ENCODE measurements around the gene PRMT5. TPM values are rescaled to one million over a fixed set of nuclear protein-coding genes. Genes with fewer than 3 reads are reported as not detected.

Gene PRMT5
- total and polyA plus RNA-seq, 2 donors (not counting 3 experiments of a cell fraction or from before 2014, with no cell fraction given) = 73.1 to 197 TPM

DNA sequence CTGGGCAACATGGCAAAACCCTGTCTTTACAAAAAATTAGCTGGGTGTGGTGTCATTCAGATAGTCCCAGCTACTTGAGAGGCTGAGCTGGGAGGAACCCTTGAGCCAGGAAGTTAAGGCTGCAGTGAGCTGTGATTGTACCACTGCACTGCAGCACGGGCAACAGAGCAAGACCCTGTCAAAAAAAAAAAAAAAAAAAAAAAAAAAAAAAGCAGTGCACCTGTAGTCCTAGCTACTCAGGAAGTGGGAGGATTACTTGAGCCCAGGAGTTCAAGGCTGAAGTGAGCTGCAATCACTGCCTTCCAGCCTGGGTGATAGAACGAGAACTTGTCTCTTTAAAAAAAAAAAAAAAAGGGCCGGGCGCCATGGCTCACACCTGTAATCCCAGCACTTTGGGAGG, 40.5 kb downstream of the PRMT5 start:
- TF ChIP-seq, protein P1, sequence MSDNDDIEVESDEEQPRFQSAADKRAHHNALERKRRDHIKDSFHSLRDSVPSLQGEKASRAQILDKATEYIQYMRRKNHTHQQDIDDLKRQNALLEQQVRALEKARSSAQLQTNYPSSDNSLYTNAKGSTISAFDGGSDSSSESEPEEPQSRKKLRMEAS (IDR thresholded peaks at IDR 0.05; ENCODE audit: insufficient read depth, insufficient read length) = no peak
- TF ChIP-seq FOS (IDR thresholded peaks at IDR 0.05; ENCODE audit: borderline replicate concordance, insufficient read depth, low read length) (no peak), JUN (IDR thresholded peaks at IDR 0.05; ENCODE audit: borderline replicate concordance, insufficient read depth, insufficient read length, low read depth) (no peak), POLR2A (IDR thresholded peaks at IDR 0.05; ENCODE audit: low read depth, low read length) (no peak), EZH2 (IDR thresholded peaks at IDR 0.05; ENCODE audit: borderline replicate concordance, low read depth, low read length, severe bottlenecking) (no peak), MYC (IDR thresholded peaks at IDR 0.05; ENCODE audit: low read depth, low read length) (no peak), GATA2 (IDR thresholded peaks at IDR 0.05; ENCODE audit: insufficient read depth, insufficient read length, low read depth, low read length) (no peak), POLR2AphosphoS5 (IDR thresholded peaks at IDR 0.05; ENCODE audit: insufficient read depth, low read depth, low read length) (no peak)
- TF ChIP-seq, protein P2, sequence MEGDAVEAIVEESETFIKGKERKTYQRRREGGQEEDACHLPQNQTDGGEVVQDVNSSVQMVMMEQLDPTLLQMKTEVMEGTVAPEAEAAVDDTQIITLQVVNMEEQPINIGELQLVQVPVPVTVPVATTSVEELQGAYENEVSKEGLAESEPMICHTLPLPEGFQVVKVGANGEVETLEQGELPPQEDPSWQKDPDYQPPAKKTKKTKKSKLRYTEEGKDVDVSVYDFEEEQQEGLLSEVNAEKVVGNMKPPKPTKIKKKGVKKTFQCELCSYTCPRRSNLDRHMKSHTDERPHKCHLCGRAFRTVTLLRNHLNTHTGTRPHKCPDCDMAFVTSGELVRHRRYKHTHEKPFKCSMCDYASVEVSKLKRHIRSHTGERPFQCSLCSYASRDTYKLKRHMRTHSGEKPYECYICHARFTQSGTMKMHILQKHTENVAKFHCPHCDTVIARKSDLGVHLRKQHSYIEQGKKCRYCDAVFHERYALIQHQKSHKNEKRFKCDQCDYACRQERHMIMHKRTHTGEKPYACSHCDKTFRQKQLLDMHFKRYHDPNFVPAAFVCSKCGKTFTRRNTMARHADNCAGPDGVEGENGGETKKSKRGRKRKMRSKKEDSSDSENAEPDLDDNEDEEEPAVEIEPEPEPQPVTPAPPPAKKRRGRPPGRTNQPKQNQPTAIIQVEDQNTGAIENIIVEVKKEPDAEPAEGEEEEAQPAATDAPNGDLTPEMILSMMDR (IDR thresholded peaks at IDR 0.05; ENCODE audit: extremely low read depth in 1 of 2, insufficient read depth in 1 of 2, low read depth in 1 of 2, low read length in 2 of 2) = no peak
- Histone ChIP-seq H3K27ac (ENCODE audit: insufficient read depth, low read depth, low read length) (no peak overlapping the region), H2AFZ (ENCODE audit: low read depth, low read length) (no peak overlapping the region), H3K4me2 (ENCODE audit: insufficient read depth, low read length) (no peak overlapping the region), H3K9ac (replicated peaks; ENCODE audit: extremely low read depth, insufficient read depth, low read length) (no peak overlapping the region), H3K4me1 (ENCODE audit: control insufficient read depth, extremely low read depth, insufficient read depth, low read length) (no peaks in the 10 kb centered on the region), H4K20me1 (replicated peaks; ENCODE audit: control insufficient read depth, extremely low read depth, insufficient read depth, low read length) (no peaks in the 10 kb centered on the region), H3K9me3 (replicated peaks; ENCODE audit: control insufficient read depth, insufficient read depth, low read length) (no peaks in the 10 kb centered on the region), H3K79me2 (ENCODE audit: control insufficient read depth, insufficient read depth, low read length) (no peaks in the 10 kb centered on the region), H3K9me1 (replicated peaks; ENCODE audit: control insufficient read depth, extremely low read depth, insufficient read depth, low read length) (no peaks in the 10 kb centered on the region), H3K36me3 (ENCODE audit: control insufficient read depth in 2 of 2, extremely low read depth in 1 of 2, insufficient read depth in 2 of 2, low read length in 2 of 2) (no peaks in the 10 kb centered on the region), H3K27me3 (ENCODE audit: control insufficient read depth in 2 of 2, insufficient read depth in 2 of 2, low read length in 2 of 2) (no peaks in the 10 kb centered on the region), H3K4me3 (replicated peaks in 1 of 3; ENCODE audit: insufficient read depth in 1 of 3, low read depth in 1 of 3, low read length in 3 of 3) (no peak overlapping the region)
- CTCF ChIA-PET = interaction anchor here (1.2 to 11.4 kb wide), 3 partner anchors 13 to 318 kb away, joined by 3 to 80 read pairs (median 5); no protein-coding TSS in a partner anchor
- dilution Hi-C loops (cut with MboI; ENCODE audit: extremely low pct_ligation_motif_present, low sequenced_read_pairs) (no loop called here), intact Hi-C loops (cut with micrococcal nuclease) (no loop called here)
- no TSS peak for BruUV-seq (replicated peaks)
- FAIRE-seq (no peak), DNase-seq (ENCODE audit: low read depth, low spot score) (no peak)
- POLR2A ChIA-PET = interaction anchor here (0.6 to 0.7 kb wide), 3 partner anchors 17 to 85 kb away, joined by 3 to 10 read pairs (median 5); no protein-coding TSS in a partner anchor

All from endothelial cell of umbilical vein (primary cell).